WI38 (cell line): ENCODE data around the gene CLDN17.

Experiments used
- H3K4me3 ChIP-seq: 2 replicates; pipeline ENCODE4 v1.5.1; 2011; ENCODE audit warnings: low read depth, mild to moderate bottlenecking, control low read depth, low read length
- TF ChIP-seq, protein P1 (sequence below): IDR thresholded peaks from 2 replicates; pipeline ENCODE4 v1.5.1; 2012; ENCODE audit warnings: low read depth, mild to moderate bottlenecking, control low read depth, low read length

Gene CLDN17

DNA sequence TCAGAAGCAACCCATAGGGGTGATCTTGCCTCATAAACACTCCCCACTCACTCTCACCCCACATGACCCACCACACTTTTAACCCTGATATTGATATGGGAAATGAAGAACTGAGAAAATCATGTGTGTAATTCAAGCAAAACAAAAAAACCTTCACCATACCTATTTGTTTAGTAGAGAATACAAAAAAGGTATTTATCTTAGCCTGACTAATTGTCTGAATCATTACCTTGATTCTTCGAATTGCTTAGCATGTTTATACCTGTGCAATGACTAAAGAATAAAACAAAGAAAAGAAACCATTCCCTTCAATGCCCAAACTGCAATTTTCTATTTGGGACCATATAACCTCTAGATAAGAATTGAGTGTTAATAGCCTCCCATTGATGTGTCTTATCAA lies 1.8 kb downstream of the CLDN17 start:
- no peak overlapping the region for H3K4me3 ChIP-seq
- TF ChIP-seq, protein P1, sequence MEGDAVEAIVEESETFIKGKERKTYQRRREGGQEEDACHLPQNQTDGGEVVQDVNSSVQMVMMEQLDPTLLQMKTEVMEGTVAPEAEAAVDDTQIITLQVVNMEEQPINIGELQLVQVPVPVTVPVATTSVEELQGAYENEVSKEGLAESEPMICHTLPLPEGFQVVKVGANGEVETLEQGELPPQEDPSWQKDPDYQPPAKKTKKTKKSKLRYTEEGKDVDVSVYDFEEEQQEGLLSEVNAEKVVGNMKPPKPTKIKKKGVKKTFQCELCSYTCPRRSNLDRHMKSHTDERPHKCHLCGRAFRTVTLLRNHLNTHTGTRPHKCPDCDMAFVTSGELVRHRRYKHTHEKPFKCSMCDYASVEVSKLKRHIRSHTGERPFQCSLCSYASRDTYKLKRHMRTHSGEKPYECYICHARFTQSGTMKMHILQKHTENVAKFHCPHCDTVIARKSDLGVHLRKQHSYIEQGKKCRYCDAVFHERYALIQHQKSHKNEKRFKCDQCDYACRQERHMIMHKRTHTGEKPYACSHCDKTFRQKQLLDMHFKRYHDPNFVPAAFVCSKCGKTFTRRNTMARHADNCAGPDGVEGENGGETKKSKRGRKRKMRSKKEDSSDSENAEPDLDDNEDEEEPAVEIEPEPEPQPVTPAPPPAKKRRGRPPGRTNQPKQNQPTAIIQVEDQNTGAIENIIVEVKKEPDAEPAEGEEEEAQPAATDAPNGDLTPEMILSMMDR = no peak

DNA sequence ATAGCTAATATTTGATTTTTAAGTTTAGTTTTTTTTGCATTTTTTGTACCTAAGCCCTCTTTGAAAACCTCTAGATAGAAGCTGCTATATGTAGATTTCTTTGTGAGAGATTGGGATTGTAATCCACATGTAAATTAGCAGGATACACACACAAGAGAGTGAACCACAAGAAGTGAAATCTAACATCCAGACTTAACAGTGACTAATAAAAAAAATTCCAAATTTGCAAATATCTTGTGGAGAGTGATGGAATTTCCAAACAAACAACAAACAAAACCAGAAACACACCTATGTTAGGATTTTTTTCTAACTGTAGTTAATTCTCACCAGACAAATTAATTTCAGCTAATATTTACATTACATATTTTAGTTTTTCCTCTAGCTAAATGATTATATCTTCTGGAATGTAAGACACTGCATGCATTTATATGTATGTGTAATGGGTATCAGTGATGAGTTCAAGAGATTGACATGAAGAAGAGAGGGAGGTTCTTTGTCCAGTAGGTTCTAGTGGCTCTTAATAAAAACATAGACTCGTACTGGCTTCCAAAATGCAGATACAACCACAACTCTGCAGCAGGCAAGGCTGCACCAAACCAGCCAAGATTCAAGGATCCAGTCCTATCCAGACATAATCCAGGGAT lies 12.8 kb downstream of the CLDN17 start:
- TF ChIP-seq, protein P1 = no peak
- H3K4me3 ChIP-seq = no peak overlapping the region

DNA sequence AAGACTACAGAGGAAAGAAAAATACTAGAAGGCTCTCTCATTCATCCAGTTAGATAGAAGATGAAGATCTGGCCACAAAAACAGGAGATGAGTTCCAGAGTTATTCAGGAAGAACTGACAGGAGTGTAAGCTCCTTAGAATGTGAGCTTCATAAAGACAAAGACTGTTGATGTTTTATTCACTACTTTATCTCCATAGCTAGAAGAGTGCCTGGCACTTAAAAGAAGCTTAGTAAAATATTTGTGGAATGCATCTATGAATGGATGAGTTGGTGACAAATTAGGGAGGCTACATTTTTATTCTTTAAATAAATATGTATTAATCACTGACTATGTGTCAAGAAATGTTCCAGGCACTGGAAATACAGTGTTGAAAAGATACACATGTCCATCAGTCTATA lies 13.8 kb downstream of the CLDN17 start:
- TF ChIP-seq, protein P1 = no peak
- no peak overlapping the region for H3K4me3 ChIP-seq

DNA sequence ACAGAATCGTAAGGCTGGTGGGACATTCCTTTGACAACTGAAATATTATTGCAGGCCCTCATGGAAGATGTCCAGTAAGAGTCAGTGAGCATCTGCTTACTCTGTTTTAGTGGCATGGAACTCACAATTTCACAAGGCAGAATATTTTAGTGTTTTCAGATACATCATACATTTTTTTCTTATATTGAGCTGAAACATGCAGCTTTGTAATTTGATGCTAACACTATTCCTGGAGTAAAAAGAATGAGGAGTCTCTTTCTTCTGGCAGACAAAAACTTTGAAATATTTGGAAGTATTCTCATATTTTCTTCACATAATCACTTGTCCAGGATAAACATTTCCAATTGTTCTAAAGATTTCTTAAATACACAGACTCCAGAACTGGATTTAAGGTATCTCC lies 17.7 kb downstream of the CLDN17 start:
- no peak overlapping the region for H3K4me3 ChIP-seq
- TF ChIP-seq, protein P1 = no peak

DNA sequence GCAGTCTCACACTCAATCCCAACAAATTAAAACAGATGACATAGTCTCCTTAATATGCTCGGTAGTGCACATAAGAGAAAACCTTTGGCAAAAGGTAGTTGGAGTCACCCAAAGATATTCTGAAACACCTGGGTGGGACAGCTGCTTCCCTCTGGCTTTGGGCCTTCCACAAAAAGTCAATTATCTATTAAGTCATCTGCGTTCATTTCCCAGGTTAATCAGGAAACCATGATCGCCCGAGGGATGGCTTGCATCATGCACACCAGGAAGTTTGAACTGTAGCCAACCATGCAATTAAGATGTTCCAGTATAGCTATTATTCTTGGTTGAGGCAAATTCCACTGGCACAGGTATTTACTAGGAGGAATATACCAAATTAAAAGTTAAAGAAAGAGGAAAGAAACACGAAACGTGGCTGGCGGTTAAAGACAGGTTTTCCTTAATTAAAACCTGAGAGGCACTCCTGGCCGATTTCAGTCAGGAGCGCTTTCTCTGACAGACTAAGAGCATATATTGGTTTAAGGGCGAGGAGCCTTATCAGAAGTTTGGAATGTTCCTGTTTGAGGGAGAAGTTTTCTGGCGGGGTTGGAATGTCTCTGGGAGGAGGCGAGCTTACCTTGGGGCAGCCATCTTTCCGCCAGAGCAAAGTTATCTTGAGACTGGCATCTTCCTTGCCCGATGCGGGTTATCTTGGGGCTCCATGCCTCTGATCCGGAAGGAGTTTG lies 19.9 kb downstream of the CLDN17 start:
- H3K4me3 ChIP-seq = no peak overlapping the region
- TF ChIP-seq, protein P1 = no peak

DNA sequence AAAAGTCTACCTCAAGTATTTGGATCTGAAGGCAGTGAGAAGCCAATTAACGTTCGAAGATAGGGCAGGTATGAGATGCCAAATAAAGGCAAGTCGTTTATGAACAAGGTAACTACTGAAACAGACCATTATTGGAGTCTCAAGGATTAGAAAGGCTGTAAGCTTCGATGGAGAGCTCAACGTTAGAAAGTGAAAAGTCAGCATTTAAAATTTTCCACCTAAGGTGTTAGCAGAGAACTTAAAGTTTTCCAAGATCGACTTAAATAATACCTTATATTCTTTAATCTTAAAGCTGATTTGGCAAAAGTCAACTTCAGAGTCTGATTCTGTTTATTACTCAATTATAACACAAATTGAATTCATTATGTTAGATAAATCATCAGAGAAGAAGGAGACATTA lies 28.1 kb downstream of the CLDN17 start:
- TF ChIP-seq, protein P1 = no peak
- no peak overlapping the region for H3K4me3 ChIP-seq

DNA sequence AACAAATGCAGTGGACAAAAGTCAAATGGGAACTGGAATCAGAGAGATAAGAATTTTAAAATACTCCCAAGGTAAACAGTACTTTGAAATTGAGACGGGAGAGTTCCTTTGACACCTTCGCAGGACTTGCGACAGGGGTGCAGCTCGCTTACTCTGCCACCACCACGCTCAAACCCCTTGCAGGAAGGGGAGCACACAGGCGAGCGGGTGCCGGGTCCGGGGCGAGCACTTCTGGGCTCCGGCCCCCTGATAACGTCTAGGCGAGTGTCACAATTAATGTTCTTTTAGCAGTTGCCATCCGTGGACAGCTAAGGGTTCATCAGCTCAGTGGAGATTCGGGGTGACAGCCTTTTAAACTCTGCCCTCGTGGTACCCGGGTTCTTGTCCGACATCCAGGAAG lies 37.4 kb downstream of the CLDN17 start:
- TF ChIP-seq, protein P1 = no peak
- no peak overlapping the region for H3K4me3 ChIP-seq
